Activated T-helper 1 cell treated with anti-CD3 and anti-CD28 coated beads, Interleukin-12 subunit alpha, Interleukin-12 subunit beta, Interleukin-2, Interleukin-4 antibody, amounts not matched to agents 30 ng/mL and 10 ng/mL and 1 ng/mL, durations not matched to agents 14 hours and 24 hours and 36 hours (primary cell): ENCODE data around the gene ANKRD62. TPM values are rescaled to one million over a fixed set of nuclear protein-coding genes. Genes with fewer than 3 reads are reported as not detected.
"Not testable (repeated sequence)": the region's sequence is repeated elsewhere in the genome, so short reads cannot be mapped to it uniquely, and the experiment has no call there.

ENCODE experiments used
- DNase-seq: peaks from one replicate; pipeline ENCODE4 v3.0.0; 2021; ENCODE audit warnings: low spot score
- H3K27ac Mint-ChIP-seq: one replicate; pipeline ENCODE4 v1.8.0; 2021; ENCODE audit warnings: mild to moderate bottlenecking, mixed read lengths
- H3K27me3 Mint-ChIP-seq: one replicate; pipeline ENCODE4 v1.8.0; 2022; ENCODE audit warnings: mild to moderate bottlenecking, moderate library complexity, mixed read lengths; ENCODE audit not compliant: insufficient read depth
- H3K36me3 Mint-ChIP-seq: one replicate; pipeline ENCODE4 v1.8.0; 2021; ENCODE audit warnings: low read depth, mixed read lengths
- H3K4me1 Mint-ChIP-seq: one replicate; pipeline ENCODE4 v1.8.0; 2021; ENCODE audit warnings: low read depth, mixed read lengths
- H3K4me3 Mint-ChIP-seq: one replicate; pipeline ENCODE4 v1.8.0; 2021; ENCODE audit warnings: mild to moderate bottlenecking, moderate library complexity, mixed read lengths
- H3K9me3 Mint-ChIP-seq: one replicate; pipeline ENCODE4 v1.8.0; 2021; ENCODE audit warnings: mixed read lengths
- intact Hi-C: fragments of 100-400 bp; cut with micrococcal nuclease; formaldehyde crosslinking; loops from one replicate; pipeline ENCODE4 v1.15.1; 2024
- total RNA-seq: library from RNA; stranded (reverse); gene quantifications from 2 replicates; pipeline ENCODE4 v1.2.3, GENCODE V29; 2022

The ANKRD62 gene
- total RNA-seq, 1 donor from 2014 or later, result not detected

DNA sequence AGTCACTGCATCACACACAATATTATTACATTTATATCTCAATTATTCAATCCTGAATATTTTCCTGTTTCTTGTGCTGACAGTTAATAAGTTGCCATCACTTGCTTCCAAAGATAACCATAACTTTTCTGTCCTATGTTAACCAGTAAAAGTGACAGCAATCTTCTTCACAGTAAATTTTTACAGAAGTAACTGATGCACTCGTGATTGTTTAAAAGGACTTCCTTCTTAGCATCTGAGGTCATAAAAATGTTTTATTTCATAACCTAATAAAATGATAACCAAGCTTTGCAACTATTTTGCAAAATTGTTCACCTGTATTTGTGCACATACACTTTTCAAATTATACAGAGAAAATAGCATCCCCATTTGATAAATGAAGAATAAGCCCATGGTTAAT is 20.6 kb upstream of the ANKRD62 start:
- H3K36me3 Mint-ChIP-seq, result no peaks in the 10 kb centered on the region
- no peak overlapping the region for H3K4me3 Mint-ChIP-seq
- no peaks in the 10 kb centered on the region for H3K9me3 Mint-ChIP-seq
- H3K4me1 Mint-ChIP-seq, result no peaks in the 10 kb centered on the region
- intact Hi-C loops, result no loop called here
- DNase-seq, result no peak
- H3K27ac Mint-ChIP-seq, result no peak overlapping the region
- H3K27me3 Mint-ChIP-seq, result peaks cover 35% of the 10 kb centered on the region

DNA sequence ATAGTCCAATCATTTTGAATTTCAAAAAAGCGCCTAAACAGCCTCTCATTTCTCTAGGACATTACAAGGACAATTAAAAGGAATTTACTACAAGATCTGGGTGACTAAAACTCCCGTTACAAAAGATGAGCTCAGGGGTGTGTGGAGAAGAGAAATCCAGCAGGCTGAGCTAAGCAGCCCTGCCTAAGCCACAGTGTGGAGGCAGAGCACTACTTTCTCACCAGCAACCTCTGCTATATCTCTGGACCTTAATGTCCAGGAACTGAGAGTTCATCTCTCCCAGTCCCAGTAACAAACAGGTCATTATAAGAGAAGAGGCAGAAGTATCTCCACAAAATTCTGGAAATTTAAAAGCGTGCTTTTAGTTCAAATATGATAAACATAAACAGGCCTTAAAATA is 18.9 kb upstream of the ANKRD62 start:
- intact Hi-C loops, result no loop called here
- Mint-ChIP-seq H3K27me3 (peaks cover 36% of the 10 kb centered on the region), H3K27ac (no peak overlapping the region), H3K36me3 (no peaks in the 10 kb centered on the region), H3K9me3 (no peaks in the 10 kb centered on the region), H3K4me1 (no peaks in the 10 kb centered on the region), H3K4me3 (no peak overlapping the region)
- no peak for DNase-seq

DNA sequence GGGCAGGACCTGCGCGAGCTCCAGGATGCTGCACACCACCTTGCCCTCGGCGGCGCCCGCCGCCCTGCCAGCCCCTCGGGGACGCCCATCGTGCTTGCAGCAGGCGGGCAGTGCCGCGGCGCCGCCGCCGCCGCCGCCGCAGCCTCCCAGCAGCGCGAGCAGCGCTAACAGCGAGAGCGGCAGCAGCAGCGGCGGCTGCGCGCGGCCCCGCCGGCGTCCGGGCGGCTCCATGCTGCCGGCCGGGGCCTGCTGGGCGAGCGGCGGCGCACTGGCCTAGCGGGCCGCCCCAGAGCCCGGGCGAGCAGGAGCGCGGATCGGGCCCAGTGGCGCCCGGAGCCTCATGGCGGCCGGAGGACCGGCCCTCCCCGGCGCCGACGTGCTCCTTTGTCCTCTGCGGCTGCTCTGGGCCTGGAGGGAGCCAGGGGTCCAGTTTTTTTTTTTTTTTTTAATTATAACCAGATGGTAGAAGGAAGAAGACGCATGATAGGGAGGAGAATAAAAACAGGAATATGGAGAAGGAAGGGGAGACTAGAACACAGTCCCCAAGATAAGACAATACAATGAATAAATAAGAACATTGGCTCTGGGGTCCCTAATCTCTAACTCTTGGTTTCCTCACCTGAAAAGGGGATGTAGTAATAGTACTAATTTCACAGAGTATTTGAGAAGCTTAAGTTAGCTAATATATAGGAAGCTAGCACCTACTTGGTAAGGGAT is 17.1 kb upstream of the ANKRD62 start:
- no peak for DNase-seq
- H3K36me3 Mint-ChIP-seq, result no peaks in the 10 kb centered on the region
- peaks cover 34% of the 10 kb centered on the region for H3K27me3 Mint-ChIP-seq
- intact Hi-C loops, result no loop called here
- H3K4me3 Mint-ChIP-seq, result no peak overlapping the region
- H3K27ac Mint-ChIP-seq, result no peak overlapping the region
- H3K9me3 Mint-ChIP-seq, result no peaks in the 10 kb centered on the region
- H3K4me1 Mint-ChIP-seq, result no peaks in the 10 kb centered on the region

DNA sequence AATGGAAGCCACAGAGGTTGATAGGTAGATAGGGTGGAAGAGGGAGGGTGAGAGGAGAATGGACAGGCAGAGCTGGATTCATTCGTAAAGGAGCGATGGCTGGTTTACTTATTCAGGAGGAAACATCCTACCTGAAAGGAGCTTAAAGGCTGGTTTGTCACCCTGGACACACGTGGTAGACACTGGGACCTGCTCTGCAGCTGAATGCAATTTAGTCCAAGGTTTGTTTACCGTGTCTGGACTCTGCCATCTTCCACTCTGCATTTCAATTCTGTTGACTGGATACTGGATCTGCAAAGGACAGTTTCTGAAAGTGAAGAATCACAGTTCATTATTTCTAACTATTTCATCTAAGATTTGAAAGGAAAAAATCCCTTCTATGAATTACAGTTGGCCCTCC is 15.6 kb upstream of the ANKRD62 start:
- H3K27me3 Mint-ChIP-seq, result peaks cover 30% of the 10 kb centered on the region
- DNase-seq, intact Hi-C loops, H3K4me3 Mint-ChIP-seq, H3K9me3 Mint-ChIP-seq, H3K27ac Mint-ChIP-seq, H3K4me1 Mint-ChIP-seq, H3K36me3 Mint-ChIP-seq: not testable (repeated sequence)

- Mint-ChIP-seq H3K4me1 (no peaks in the 10 kb centered on the region), H3K27ac (no peak overlapping the region), H3K9me3 (no peaks in the 10 kb centered on the region), H3K36me3 (no peaks in the 10 kb centered on the region), H3K4me3 (no peak overlapping the region), H3K27me3 (peaks cover 32% of the 10 kb centered on the region)
- DNase-seq, result no peak
- intact Hi-C loops, result no loop called here
Observed at GRCh38 chr18:12079491-12080237, 14.0 kb upstream of the ANKRD62 start.

DNA sequence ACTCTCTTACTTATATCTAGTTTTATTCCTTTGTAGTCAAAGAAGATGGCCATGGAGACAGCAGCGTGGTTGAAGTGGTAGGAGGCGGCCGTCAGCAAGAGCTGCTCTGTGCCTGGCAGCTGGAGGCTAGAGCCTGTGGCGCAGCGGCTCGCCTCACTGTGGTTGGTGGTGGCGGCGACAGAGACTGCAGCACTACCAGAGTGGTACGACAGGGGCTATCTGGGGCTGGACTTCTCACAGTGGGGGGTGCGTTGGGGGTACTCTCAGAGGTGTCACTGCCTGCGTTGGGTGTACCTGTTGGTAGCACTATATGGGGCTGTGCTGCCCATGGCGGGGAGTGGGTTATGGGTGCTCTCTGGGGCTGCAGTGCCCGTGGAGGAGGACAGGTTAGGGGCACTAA is 8.5 kb upstream of the ANKRD62 start:
- no peaks in the 10 kb centered on the region for H3K4me1 Mint-ChIP-seq
- H3K36me3 Mint-ChIP-seq, result no peaks in the 10 kb centered on the region
- peaks cover 10% of the 10 kb centered on the region for H3K27me3 Mint-ChIP-seq
- intact Hi-C loops, result no loop called here
- H3K27ac Mint-ChIP-seq, result no peak overlapping the region
- no peaks in the 10 kb centered on the region for H3K9me3 Mint-ChIP-seq
- H3K4me3 Mint-ChIP-seq, result no peak overlapping the region
- DNase-seq, result no peak

- Mint-ChIP-seq H3K36me3 (no peaks in the 10 kb centered on the region), H3K4me1 (no peaks in the 10 kb centered on the region), H3K4me3 (no peak overlapping the region), H3K27ac (no peak overlapping the region), H3K27me3 (peaks cover 10% of the 10 kb centered on the region), H3K9me3 (no peaks in the 10 kb centered on the region)
- DNase-seq, result no peak
- intact Hi-C loops, result no loop called here
Observed at GRCh38 chr18:12085786-12086185, 7.9 kb upstream of the ANKRD62 start.

- no peak overlapping the region for H3K4me3 Mint-ChIP-seq
- H3K36me3 Mint-ChIP-seq, result no peaks in the 10 kb centered on the region
- DNase-seq, result no peak
- no peak overlapping the region for H3K27ac Mint-ChIP-seq
- no peaks in the 10 kb centered on the region for H3K9me3 Mint-ChIP-seq
- intact Hi-C loops, result no loop called here
- H3K27me3 Mint-ChIP-seq, result peaks cover 10% of the 10 kb centered on the region
- H3K4me1 Mint-ChIP-seq, result no peaks in the 10 kb centered on the region
Observed at GRCh38 chr18:12086249-12086648, 7.4 kb upstream of the ANKRD62 start.

DNA sequence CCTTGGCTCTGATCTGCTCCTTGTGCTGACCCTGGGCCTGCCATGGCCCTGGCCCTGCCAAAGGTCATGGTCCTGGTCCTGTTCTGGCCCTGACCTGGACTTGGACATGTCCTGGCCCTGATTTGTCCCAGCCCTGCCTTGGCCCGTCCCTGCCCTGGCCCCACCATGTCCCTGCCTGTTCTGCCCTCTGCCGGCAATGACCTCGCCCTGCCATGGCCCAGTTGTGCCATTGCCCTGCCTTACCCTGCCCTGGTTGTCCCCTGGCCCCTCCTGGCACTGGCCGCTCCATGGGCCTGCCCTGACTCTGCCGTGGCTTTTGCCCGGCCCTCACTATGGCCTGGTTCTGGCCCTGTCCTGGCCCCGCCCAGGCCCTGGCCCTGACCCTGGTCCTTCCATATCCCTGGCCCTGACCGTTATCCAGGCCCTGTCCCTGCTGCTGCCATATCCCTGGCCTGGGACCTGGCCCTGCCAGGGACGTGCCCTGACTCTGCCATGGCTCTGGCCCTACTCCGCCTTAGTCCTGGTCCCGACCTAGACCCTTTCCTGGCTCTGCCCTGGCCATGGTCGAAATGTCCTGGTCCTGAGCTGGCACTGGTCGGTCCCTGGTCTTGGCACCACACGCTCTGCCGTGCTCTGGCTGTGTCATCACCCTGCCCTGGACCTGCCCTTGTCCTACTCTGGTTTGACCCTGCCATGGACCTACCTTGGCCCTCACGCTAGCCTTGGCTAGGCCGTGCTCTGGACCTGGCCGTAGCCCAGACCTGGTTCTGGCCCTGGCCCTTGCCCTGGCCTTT is 6.8 kb upstream of the ANKRD62 start:
- Mint-ChIP-seq H3K36me3 (no peaks in the 10 kb centered on the region), H3K4me1 (no peaks in the 10 kb centered on the region), H3K27ac (no peak overlapping the region), H3K4me3 (no peak overlapping the region), H3K27me3 (peaks cover 10% of the 10 kb centered on the region), H3K9me3 (no peaks in the 10 kb centered on the region)
- DNase-seq, result no peak
- intact Hi-C loops, result no loop called here

- Mint-ChIP-seq H3K27me3 (peaks cover 7% of the 10 kb centered on the region), H3K9me3 (no peaks in the 10 kb centered on the region), H3K4me3 (no peak overlapping the region), H3K36me3 (no peaks in the 10 kb centered on the region), H3K27ac (no peak overlapping the region), H3K4me1 (no peaks in the 10 kb centered on the region)
- DNase-seq, result no peak
- intact Hi-C loops, result no loop called here
Observed at GRCh38 chr18:12087471-12088025, 6.1 kb upstream of the ANKRD62 start.

DNA sequence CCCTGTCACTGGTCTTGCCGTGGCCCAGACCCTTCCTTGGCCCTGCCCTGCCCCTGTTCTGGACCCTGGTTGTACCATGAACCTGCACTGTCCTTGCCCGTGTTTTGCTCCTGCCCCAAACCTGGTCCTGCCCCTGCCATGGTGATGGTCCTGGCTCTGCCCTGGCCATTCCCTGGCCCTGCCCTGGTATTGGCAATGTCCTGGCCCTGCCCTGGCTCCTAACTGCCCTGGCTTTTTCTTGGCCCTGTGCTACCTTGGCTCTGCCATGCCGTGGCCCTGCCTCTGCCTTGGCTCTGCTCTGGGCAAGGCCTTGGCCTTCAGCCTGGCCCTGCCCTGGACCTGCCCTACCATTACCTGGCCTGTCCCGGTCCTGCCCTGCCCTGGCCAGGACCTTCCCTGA is 5.5 kb upstream of the ANKRD62 start:
- no peaks in the 10 kb centered on the region for H3K4me1 Mint-ChIP-seq
- H3K36me3 Mint-ChIP-seq, result no peaks in the 10 kb centered on the region
- no peaks in the 10 kb centered on the region for H3K9me3 Mint-ChIP-seq
- H3K4me3 Mint-ChIP-seq, result no peak overlapping the region
- DNase-seq, result no peak
- intact Hi-C loops, result no loop called here
- H3K27me3 Mint-ChIP-seq, result peaks cover 6% of the 10 kb centered on the region
- H3K27ac Mint-ChIP-seq, result no peak overlapping the region

DNA sequence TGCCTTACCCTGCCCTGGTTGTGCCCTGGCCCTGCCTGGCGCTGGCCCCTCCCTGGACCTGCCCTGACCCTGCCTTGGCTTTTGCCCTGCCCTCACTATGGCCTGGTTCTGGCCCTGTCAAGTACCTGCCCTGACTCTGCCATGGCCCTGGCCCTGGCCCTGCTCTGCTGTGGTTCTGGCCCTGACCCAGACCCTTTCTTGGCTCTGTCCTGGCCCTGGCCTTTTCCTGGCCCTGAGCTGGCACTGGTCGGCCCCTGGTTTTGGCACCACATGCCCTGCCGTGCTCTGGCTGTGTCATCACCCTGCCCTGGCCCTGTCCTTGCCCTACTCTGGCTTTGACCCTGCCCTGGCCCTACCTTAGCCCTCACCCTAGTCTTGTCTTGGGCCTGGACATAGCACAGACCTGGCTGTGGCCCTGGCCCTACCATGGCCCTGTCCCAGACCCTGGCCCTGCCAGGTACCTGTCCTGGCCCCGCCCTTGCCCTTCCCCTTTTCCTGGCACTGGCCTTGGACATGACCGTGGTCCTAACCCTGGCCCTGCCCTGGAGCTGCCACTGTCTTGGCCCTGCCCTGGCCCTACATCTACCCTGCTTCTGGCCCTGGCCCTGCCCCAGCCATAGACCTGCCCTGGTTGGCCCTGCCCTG is 4.8 kb upstream of the ANKRD62 start:
- H3K27me3 Mint-ChIP-seq, result peaks cover 3% of the 10 kb centered on the region
- no peak for DNase-seq
- no peaks in the 10 kb centered on the region for H3K36me3 Mint-ChIP-seq
- intact Hi-C loops, result no loop called here
- H3K4me3 Mint-ChIP-seq, result no peak overlapping the region
- no peaks in the 10 kb centered on the region for H3K4me1 Mint-ChIP-seq
- no peak overlapping the region for H3K27ac Mint-ChIP-seq
- H3K9me3 Mint-ChIP-seq, result no peaks in the 10 kb centered on the region
